ENCODE measurements around the gene OR10AD1. TPM values are rescaled to one million over a fixed set of nuclear protein-coding genes. Genes with fewer than 3 reads are reported as not detected.

The OR10AD1 gene
- total and polyA plus RNA-seq, 9 of the 15 experiments (the other 6 are each of a cell fraction or from before 2014, with no cell fraction given) = not detected

DNA sequence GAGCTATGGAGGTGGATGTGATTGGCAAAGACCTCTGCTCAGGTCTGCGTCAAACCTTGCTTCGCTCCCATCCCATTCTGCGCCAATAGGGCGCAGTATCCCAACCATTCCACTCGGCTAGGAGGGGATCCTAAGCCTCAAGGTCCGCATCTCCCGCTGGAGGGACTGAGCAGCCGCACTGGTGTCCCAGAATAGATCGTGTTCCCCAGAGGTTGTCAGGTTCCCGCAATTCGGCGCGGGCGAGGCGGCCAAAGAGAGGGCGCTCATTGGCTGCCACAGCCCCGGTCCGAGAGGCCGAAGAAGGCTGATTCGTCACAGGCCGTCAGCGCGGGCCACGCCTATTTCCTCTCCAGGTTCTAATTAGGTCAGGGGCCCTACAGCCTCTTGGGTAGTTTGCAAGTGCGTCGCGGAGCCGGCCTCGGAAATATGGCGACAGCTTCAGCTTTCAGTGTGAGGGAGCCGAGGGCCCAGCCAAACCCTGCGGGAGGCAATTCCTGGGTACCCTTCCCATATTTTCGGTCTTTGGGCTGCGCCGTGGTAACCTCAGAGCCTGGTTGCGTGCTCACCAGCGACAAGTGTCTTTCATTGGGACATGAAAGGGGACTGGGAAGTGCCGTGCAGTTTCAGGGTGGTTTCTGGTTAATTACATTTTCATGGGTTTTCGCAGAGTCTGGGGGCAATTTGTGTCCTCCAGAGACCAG, 5.0 kb downstream of the OR10AD1 start (continued):
- TF ChIP-seq, protein P1, sequence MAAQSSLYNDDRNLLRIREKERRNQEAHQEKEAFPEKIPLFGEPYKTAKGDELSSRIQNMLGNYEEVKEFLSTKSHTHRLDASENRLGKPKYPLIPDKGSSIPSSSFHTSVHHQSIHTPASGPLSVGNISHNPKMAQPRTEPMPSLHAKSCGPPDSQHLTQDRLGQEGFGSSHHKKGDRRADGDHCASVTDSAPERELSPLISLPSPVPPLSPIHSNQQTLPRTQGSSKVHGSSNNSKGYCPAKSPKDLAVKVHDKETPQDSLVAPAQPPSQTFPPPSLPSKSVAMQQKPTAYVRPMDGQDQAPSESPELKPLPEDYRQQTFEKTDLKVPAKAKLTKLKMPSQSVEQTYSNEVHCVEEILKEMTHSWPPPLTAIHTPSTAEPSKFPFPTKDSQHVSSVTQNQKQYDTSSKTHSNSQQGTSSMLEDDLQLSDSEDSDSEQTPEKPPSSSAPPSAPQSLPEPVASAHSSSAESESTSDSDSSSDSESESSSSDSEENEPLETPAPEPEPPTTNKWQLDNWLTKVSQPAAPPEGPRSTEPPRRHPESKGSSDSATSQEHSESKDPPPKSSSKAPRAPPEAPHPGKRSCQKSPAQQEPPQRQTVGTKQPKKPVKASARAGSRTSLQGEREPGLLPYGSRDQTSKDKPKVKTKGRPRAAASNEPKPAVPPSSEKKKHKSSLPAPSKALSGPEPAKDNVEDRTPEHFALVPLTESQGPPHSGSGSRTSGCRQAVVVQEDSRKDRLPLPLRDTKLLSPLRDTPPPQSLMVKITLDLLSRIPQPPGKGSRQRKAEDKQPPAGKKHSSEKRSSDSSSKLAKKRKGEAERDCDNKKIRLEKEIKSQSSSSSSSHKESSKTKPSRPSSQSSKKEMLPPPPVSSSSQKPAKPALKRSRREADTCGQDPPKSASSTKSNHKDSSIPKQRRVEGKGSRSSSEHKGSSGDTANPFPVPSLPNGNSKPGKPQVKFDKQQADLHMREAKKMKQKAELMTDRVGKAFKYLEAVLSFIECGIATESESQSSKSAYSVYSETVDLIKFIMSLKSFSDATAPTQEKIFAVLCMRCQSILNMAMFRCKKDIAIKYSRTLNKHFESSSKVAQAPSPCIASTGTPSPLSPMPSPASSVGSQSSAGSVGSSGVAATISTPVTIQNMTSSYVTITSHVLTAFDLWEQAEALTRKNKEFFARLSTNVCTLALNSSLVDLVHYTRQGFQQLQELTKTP (IDR thresholded peaks at IDR 0.05; ENCODE audit: low read depth in 1 of 2, partially characterized antibody in 2 of 2) = no peak
- TF ChIP-seq, protein P2, sequence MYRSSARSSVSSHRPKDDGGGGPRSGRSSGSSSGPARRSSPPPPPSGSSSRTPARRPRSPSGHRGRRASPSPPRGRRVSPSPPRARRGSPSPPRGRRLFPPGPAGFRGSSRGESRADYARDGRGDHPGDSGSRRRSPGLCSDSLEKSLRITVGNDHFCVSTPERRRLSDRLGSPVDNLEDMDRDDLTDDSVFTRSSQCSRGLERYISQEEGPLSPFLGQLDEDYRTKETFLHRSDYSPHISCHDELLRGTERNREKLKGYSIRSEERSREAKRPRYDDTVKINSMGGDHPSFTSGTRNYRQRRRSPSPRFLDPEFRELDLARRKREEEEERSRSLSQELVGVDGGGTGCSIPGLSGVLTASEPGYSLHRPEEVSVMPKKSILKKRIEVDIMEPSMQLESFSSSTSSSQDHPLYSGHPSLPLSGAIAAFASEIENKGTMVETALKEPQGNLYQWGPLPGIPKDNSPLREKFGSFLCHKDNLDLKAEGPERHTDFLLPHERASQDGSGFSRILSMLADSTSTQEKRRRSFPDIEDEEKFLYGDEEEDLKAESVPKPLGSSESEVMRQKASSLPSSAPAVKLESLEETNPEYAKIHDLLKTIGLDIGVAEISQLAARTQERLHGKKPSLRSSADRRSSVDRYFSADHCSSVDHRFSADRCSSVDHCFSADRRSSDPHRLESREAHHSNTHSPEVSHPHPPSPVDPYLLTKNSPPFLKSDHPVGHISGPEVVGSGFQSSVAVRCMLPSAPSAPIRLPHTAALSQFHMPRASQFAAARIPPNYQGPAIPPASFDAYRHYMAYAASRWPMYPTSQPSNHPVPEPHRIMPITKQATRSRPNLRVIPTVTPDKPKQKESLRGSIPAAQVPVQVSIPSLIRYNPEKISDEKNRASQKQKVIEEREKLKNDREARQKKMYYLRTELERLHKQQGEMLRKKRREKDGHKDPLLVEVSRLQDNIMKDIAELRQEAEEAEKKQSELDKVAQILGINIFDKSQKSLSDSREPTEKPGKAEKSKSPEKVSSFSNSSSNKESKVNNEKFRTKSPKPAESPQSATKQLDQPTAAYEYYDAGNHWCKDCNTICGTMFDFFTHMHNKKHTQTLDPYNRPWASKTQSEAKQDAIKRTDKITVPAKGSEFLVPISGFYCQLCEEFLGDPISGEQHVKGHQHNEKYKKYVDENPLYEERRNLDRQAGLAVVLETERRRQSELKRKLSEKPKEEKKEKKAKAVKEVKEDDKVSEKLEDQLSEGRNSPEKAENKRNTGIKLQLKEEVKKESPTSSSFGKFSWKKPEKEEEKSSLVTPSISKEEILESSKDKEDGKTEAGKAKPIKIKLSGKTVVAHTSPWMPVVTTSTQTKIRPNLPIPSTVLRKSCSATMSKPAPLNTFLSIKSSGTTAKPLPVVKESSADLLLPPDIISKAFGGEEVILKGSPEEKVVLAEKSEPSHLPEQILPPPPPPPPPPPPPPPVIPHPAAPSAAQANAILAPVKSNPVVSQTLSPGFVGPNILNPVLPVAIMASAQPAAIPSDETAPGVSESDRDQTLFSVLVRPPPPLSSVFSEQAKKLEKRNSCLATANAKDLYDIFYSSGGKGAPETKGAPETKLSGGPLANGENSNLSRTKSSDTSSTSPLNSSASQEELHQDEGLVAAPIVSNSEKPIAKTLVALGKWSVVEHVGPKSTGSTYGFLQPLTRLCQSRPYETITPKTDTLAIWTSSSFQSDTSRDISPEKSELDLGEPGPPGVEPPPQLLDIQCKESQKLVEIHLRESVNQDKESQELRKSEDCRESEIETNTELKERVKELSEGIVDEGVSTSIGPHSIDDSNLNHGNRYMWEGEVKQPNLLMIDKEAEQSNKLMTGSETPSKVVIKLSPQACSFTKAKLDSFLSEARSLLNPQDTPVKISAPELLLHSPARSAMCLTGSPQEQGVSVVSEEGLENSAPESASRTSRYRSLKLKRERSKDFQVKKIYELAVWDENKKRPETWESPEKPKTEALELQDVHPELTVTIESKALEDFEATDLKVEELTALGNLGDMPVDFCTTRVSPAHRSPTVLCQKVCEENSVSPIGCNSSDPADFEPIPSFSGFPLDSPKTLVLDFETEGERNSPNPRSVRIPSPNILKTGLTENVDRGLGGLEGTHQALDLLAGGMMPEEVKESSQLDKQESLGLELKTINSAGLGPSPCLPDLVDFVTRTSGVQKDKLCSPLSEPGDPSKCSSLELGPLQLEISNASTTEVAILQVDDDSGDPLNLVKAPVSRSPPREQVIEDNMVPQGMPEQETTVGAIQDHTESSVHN (IDR thresholded peaks at IDR 0.05; ENCODE audit: borderline replicate concordance in 1 of 2, low read depth in 1 of 2) = no peak
- TF ChIP-seq CEBPG (CRISPR knock-in tag; IDR thresholded peaks at IDR 0.05) = no peak
- no peak for TF ChIP-seq CEBPG (tag; conservative IDR thresholded peaks at IDR 0.05 in 1 of 2, IDR thresholded peaks at IDR 0.05 in 1 of 2)
- 0 out of 2 replicates have a peak, but pooled peaks have one; percentile 5 for TF ChIP-seq ZNF253 (CRISPR knock-in tag; conservative IDR thresholded peaks at IDR 0.05)
- TF ChIP-seq ZNF639 (CRISPR knock-in tag; conservative IDR thresholded peaks at IDR 0.05 in 1 of 2, IDR thresholded peaks at IDR 0.05 in 1 of 2) = peak in 1 of 2 experiments; percentile 48; a peak in 1 of 4 replicates
- TF ChIP-seq NR1H2 (CRISPR knock-in tag; IDR thresholded peaks at IDR 0.05) = no peak
- no peak for TF ChIP-seq ZNF133 (CRISPR knock-in tag; IDR thresholded peaks at IDR 0.05)
- TF ChIP-seq HDAC1 (IDR thresholded peaks at IDR 0.05) = 0 out of 4 replicates have a peak, but pooled peaks of 1 of the 2 experiments have one; percentile 5
- TF ChIP-seq E2F1 (CRISPR knock-in tag; IDR thresholded peaks at IDR 0.05) = 0 out of 2 replicates have a peak, but pooled peaks have one; percentile 6

Data from K562 (cell line).